Endothelial cell of umbilical vein (primary cell): ENCODE measurements around the gene KCNN3.

Experiments used
- CTCF ChIP-seq, 2 donors: IDR thresholded peaks; 1 replicate in 1 of 2; 2 replicates in 1 of 2; pipeline ENCODE4 v1.5.1; 2011; ENCODE audit warnings: low read length in 2 of 2, mild to moderate bottlenecking in 2 of 2, moderate library complexity in 2 of 2, control low read depth in 1 of 2, inconsistent platforms in 1 of 2, low read depth in 1 of 2; ENCODE audit not compliant: insufficient read depth in 1 of 2; ENCODE audit errors: extremely low read depth in 1 of 2
- JUN ChIP-seq: IDR thresholded peaks from 2 replicates; pipeline ENCODE4 v1.6.1; 2011; ENCODE audit warnings: borderline replicate concordance, low read depth; ENCODE audit not compliant: insufficient read length, insufficient read depth
- POLR2A ChIP-seq: IDR thresholded peaks from 2 replicates; pipeline ENCODE4 v1.6.1; 2012; ENCODE audit warnings: low read depth, mild to moderate bottlenecking, control low read depth, low read length

- TF ChIP-seq CTCF (IDR thresholded peaks at IDR 0.05; ENCODE audit: extremely low read depth in 1 of 2, insufficient read depth in 1 of 2, low read depth in 1 of 2, low read length in 2 of 2) (no peak), POLR2A (no peak), JUN (no peak)
Observed at GRCh38 chr1:154778944-154779343, 91.1 kb downstream of the KCNN3 start.
